ENCODE results near the gene SYT17.
"Not testable (repeated sequence)": the region's sequence is repeated elsewhere in the genome, so short reads cannot be mapped to it uniquely, and the experiment has no call there.

The SYT17 gene

GRCh38 chr16:19173649-19174383 lies 5.8 kb downstream of the SYT17 start:
- no peak for DNase-seq (ENCODE audit: low read depth)

GRCh38 chr16:19174478-19174877 lies 6.4 kb downstream of the SYT17 start:
- DNase-seq (ENCODE audit: low read depth): no peak

- no peak for DNase-seq (ENCODE audit: low read depth)
Measured at GRCh38 chr16:19175492-19176262, 7.6 kb downstream of the SYT17 start.

GRCh38 chr16:19177111-19177739 lies 9.2 kb downstream of the SYT17 start:
- no peak for DNase-seq (ENCODE audit: low read depth)

GRCh38 chr16:19179546-19180490 lies 11.8 kb downstream of the SYT17 start:
- DNase-seq (ENCODE audit: low read depth): peak; percentile 42

GRCh38 chr16:19180741-19181140 lies 12.7 kb downstream of the SYT17 start:
- no peak for DNase-seq (ENCODE audit: low read depth)

- DNase-seq (ENCODE audit: low read depth): no peak
Measured at GRCh38 chr16:19182481-19182880, 14.4 kb downstream of the SYT17 start.

GRCh38 chr16:19183187-19183586 lies 15.1 kb downstream of the SYT17 start:
- no peak for DNase-seq (ENCODE audit: low read depth)

- no peak for DNase-seq (ENCODE audit: low read depth)
Measured at GRCh38 chr16:19184823-19185509, 16.9 kb downstream of the SYT17 start.

- no peak for DNase-seq (ENCODE audit: low read depth)
Measured at GRCh38 chr16:19185510-19185851, 17.4 kb downstream of the SYT17 start.

- DNase-seq (ENCODE audit: low read depth): no peak
Measured at GRCh38 chr16:19186408-19186807, 18.4 kb downstream of the SYT17 start.

GRCh38 chr16:19187961-19188360 lies 19.9 kb downstream of the SYT17 start:
- DNase-seq (ENCODE audit: low read depth): not testable (repeated sequence)

- no peak for DNase-seq (ENCODE audit: low read depth)
Measured at GRCh38 chr16:19188406-19188805, 20.4 kb downstream of the SYT17 start.

- no peak for DNase-seq (ENCODE audit: low read depth)
Measured at GRCh38 chr16:19192865-19193264, 24.8 kb downstream of the SYT17 start.

GRCh38 chr16:19196871-19197270 lies 28.8 kb downstream of the SYT17 start:
- DNase-seq (ENCODE audit: low read depth): no peak

- DNase-seq (ENCODE audit: low read depth): no peak
Measured at GRCh38 chr16:19203374-19203966, 35.4 kb downstream of the SYT17 start.

- DNase-seq (ENCODE audit: low read depth): no peak
Measured at GRCh38 chr16:19210280-19210924, 42.4 kb downstream of the SYT17 start.

GRCh38 chr16:19210968-19211367 lies 42.9 kb downstream of the SYT17 start:
- DNase-seq (ENCODE audit: low read depth): no peak

- DNase-seq (ENCODE audit: low read depth): no peak
Measured at GRCh38 chr16:19212059-19212458, 44.0 kb downstream of the SYT17 start.

GRCh38 chr16:19213885-19214284 lies 45.8 kb downstream of the SYT17 start:
- no peak for DNase-seq (ENCODE audit: low read depth)
